ENCODE measurements around the gene FSIP1. TPM values are rescaled to one million over a fixed set of nuclear protein-coding genes. Genes with fewer than 3 reads are reported as not detected.

The FSIP1 gene
- total and polyA plus RNA-seq, 9 of the 15 experiments (the other 6 are each of a cell fraction or from before 2014, with no cell fraction given) = 0.07 to 0.51 (median 0.29) TPM

GRCh38 chr15:39787479-39787878 is 4.8 kb upstream of the FSIP1 start:
- H3K27ac ChIP-seq (ENCODE audit: extremely low read depth, low read depth, low read length) = no peak overlapping the region
- H3K4me1 ChIP-seq (replicated peaks in 1 of 2; ENCODE audit: control insufficient read depth in 2 of 2, insufficient read depth in 2 of 2, low read length in 2 of 2) = peaks cover 0 to 6% of the 10 kb centered on the region in 2 experiments; a peak in 3 of 5 replicates
- no peaks in the 10 kb centered on the region for H3K9me1 ChIP-seq (ENCODE audit: control insufficient read depth, insufficient read depth, low read length)
- no peak for DNase-seq (ENCODE audit: extremely low read depth in 1 of 4, low spot score in 3 of 4)
- H3K4me2 ChIP-seq (ENCODE audit: insufficient read depth, low read length) = no peak overlapping the region
- no peaks in the 10 kb centered on the region for H3K27me3 ChIP-seq (ENCODE audit: control insufficient read depth in 2 of 2, insufficient read depth in 2 of 2, low read length in 2 of 2)
- H4K20me1 ChIP-seq (replicated peaks; ENCODE audit: control insufficient read depth, insufficient read depth, low read length) = no peaks in the 10 kb centered on the region
- in situ Hi-C loops (cut with MboI) (loop anchor here (5.0 to 25.0 kb wide), 2 partner anchors 135 to 225 kb away; partner anchors contain the start of gene GPR176), intact Hi-C loops (cut with micrococcal nuclease) (loop anchor here (5.0 kb wide), 4 partner anchors 140 to 485 kb away; no protein-coding TSS in a partner anchor)
- ChIA-PET POLR2A (interaction anchor here (0.7 to 1.4 kb wide), 2 partner anchors 12 to 243 kb away, joined by 3 read pairs; no protein-coding TSS in a partner anchor), CTCF (ENCODE audit: low intra/inter-chr PET ratio) (interaction anchor here (0.7 to 4.6 kb wide), 2 partner anchors 234 to 487 kb away, joined by 3 to 22 read pairs; no protein-coding TSS in a partner anchor)
- no peak for ATAC-seq
- peaks cover 13% of the 10 kb centered on the region for H3K79me2 ChIP-seq (ENCODE audit: control insufficient read depth, insufficient read depth, low read length)
- TF ChIP-seq PTRF (tag; IDR thresholded peaks at IDR 0.05) = no peak
- TF ChIP-seq NONO (IDR thresholded peaks at IDR 0.05; ENCODE audit: low read depth in 2 of 2, low read length in 1 of 2) = no peak
- no peak for TF ChIP-seq HMGN3 (IDR thresholded peaks at IDR 0.05; ENCODE audit: borderline replicate concordance, extremely low read depth, insufficient read length, low read depth, low read length)
- no peak for TF ChIP-seq NFXL1 (CRISPR knock-in tag; IDR thresholded peaks at IDR 0.05)
- no peak for TF ChIP-seq ZNF282 (CRISPR knock-in tag; IDR thresholded peaks at IDR 0.05)
- TF ChIP-seq ZNF239 (CRISPR knock-in tag; IDR thresholded peaks at IDR 0.05) = no peak
- no peak for TF ChIP-seq ILF3 (IDR thresholded peaks at IDR 0.05; ENCODE audit: borderline replicate concordance)
- TF ChIP-seq GABPB2 (CRISPR knock-in tag; conservative IDR thresholded peaks at IDR 0.05) = no peak
- TF ChIP-seq SPI1 (IDR thresholded peaks at IDR 0.05; ENCODE audit: borderline replicate concordance, low read depth, low read length) = no peak
- no peak for TF ChIP-seq EGR1 (conservative IDR thresholded peaks at IDR 0.05)
- no peak for TF ChIP-seq TRIM25 (IDR thresholded peaks at IDR 0.05; ENCODE audit: borderline replicate concordance)
- no peak for TF ChIP-seq RNF2 (IDR thresholded peaks at IDR 0.05)
- no peak for TF ChIP-seq ZNF165 (CRISPR knock-in tag; IDR thresholded peaks at IDR 0.05; ENCODE audit: borderline replicate concordance)
- TF ChIP-seq ZNF354B (CRISPR knock-in tag; IDR thresholded peaks at IDR 0.05) = no peak
- no peak for TF ChIP-seq THRB (CRISPR knock-in tag; conservative IDR thresholded peaks at IDR 0.05)
- no peak for TF ChIP-seq ZKSCAN8 (CRISPR knock-in tag; IDR thresholded peaks at IDR 0.05)
- no peak overlapping the region for H2AFZ ChIP-seq (ENCODE audit: low read depth, low read length)
- H3K9ac ChIP-seq (ENCODE audit: insufficient read depth in 1 of 2, low read depth in 2 of 2, low read length in 2 of 2) = no peak overlapping the region
- no peak for FAIRE-seq
- 20% methylated on average over 1 of the region's 1 CpG for WGBS (ENCODE audit: insufficient coverage, low coverage, missing lambda C conversion rate)
- no peaks in the 10 kb centered on the region for H3K36me3 ChIP-seq (ENCODE audit: control insufficient read depth, insufficient read depth, low read length)
- BruUV-seq (replicated peaks) = no TSS peak
- no peaks in the 10 kb centered on the region for H3K9me3 ChIP-seq (replicated peaks; ENCODE audit: control insufficient read depth, insufficient read depth, low read depth, low read length)
- no peak overlapping the region for H3K4me3 ChIP-seq

All from K562 (cell line).